HG03025 (cell line): Measurements from ENCODE around the gene CDCA7L.

ENCODE experiments used
- ATAC-seq: cut with Tn5 transposase; IDR thresholded peaks from one replicate; pipeline ENCODE4 v1.9.1; 2021; ENCODE audit warnings: mild to moderate bottlenecking, moderate library complexity; ENCODE audit not compliant: unreplicated experiment, low FRiP score

Gene CDCA7L, protein sequence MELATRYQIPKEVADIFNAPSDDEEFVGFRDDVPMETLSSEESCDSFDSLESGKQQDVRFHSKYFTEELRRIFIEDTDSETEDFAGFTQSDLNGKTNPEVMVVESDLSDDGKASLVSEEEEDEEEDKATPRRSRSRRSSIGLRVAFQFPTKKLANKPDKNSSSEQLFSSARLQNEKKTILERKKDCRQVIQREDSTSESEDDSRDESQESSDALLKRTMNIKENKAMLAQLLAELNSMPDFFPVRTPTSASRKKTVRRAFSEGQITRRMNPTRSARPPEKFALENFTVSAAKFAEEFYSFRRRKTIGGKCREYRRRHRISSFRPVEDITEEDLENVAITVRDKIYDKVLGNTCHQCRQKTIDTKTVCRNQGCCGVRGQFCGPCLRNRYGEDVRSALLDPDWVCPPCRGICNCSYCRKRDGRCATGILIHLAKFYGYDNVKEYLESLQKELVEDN

GRCh38 chr7:21945454-21946221, at the start of gene CDCA7L:
Gene CDCA7L (minus strand): TSS chr7:21945899. CDS start chr7:21945804, 95 bp downstream.
- peak; percentile 86 for ATAC-seq

GRCh38 chr7:21986096-21986495, 40.4 kb upstream of the CDCA7L start:
- no peak for ATAC-seq

DNA sequence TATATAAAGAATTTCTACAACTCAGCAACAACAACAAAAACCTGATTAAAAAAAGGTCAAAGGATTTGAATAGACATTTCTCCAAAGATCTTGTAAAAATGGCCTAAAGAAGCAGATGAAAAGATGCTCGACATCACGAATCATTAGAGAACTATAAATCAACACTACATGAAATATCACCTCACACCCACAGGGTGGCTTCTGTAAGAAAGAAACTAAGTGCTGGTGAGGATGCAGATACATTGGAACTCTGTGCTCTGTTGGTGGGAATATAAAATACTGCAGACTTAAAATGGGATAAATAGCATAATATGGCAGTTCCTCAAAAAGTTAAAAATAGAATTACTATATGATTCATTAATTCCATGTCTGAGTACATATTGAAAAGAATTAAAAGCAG, 38.3 kb upstream of the CDCA7L start:
- ATAC-seq, result no peak

GRCh38 chr7:21983056-21983455, 37.4 kb upstream of the CDCA7L start:
- no peak for ATAC-seq

DNA sequence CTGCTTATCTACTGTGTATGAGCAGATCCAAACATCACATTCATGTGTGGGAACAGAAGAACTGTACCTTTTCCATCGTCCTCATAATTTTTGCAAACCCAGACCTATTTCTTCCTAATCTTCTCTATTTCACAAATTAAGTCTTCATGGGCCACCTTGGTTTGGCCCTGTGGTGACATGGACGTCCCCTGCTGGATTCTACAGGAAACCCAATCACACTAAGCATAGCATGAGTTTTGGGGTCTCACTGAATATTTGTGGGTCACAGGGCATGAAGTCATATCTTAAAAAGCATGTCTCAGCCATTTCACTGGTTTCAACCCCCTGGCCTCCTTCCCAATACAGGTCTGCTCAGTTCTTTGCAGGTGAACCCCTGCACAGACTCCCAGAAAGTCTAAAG, 35.8 kb upstream of the CDCA7L start:
- no peak for ATAC-seq

- ATAC-seq, result no peak
Observed at GRCh38 chr7:21980926-21981500, 35.3 kb upstream of the CDCA7L start.

DNA sequence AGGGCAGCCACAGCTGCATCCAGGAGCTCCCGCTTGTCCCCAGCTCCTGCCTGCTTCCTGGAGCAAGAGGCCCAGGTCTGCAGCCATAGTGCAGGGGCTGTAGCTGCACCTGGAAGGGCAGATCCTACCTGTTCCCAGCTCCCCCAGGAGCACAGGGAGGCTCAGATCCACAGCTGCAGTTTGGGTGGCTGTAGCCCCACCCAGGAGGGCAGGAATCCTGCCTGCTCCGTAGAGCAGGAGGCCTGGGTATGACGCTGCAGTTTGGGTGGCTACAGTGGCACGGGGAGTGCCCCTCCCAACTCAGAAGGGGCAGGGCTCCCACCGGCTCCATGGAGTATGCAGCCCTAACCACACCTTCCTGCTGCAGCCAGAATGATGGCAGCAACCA, 26.7 kb upstream of the CDCA7L start:
- ATAC-seq, result no peak

DNA sequence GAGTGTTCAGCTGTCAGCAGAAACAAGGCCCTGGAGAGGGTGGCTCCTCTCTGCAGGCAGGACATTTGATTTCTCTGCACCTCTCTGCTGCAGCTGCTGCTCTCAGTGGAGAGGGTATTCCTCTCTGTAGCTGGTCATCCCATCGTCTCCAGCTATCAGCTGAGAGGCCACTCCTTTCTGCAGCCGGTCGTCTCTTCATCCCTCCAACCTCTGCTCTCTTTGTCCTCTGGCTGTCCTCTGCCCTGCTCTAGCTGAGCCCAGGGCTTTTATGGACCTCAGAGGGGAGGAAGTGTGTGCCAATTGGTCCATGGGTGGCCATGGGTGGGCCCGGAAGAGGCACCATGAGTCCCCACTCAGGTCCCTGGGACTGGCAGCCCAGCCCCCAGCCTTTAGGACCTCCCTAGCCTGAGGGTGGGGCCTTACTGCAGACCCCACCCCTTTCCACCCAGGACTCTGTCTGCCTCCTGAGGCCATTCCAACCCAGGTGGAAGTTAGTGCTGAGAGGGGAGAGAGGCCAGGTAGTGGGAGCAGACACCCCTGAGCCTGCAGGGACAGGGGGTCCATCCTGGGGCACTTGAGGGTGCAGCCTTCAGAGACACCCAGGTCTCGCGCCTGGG, 26.2 kb upstream of the CDCA7L start:
- ATAC-seq, result no peak

- no peak for ATAC-seq
Observed at GRCh38 chr7:21969822-21970221, 24.1 kb upstream of the CDCA7L start.

DNA sequence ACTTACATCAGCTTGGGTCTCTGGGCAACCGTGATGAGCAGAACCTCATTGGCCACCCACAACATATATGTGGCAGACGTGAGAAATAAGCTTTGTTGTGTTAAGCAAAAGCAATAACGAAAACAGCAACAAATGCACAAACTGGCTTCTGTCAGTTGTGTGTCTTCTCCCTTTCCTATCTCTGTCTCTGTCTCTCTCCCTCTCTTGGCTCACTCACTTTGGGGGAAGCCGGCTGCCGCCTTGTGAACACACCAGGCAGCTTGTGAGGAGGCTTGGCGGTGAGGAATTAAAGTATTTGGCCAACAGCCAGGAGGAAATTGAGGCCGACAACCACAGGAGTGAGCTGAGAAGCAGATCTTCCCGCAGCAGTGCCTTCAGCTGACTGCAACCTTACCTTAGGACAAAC, 21.9 kb upstream of the CDCA7L start:
- no peak for ATAC-seq

DNA sequence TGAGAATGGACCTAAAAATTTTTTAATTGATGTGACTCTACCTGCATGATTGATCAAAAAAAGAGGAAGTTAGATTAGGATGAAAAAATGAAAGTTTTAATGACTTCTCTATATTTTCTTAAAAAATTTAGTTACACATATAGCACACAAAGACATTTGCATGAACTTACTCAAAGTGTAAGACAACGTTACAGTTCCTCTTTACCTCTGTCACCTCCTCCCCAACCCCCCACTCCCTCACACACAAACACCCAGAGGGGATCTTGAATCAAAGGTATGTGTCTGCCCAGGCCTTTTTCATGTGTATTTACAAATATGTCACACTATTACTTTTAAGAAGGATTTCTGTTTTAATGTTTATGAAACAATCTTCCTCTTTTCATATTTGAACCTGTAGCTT, 20.6 kb upstream of the CDCA7L start:
- peak; percentile 90 for ATAC-seq

DNA sequence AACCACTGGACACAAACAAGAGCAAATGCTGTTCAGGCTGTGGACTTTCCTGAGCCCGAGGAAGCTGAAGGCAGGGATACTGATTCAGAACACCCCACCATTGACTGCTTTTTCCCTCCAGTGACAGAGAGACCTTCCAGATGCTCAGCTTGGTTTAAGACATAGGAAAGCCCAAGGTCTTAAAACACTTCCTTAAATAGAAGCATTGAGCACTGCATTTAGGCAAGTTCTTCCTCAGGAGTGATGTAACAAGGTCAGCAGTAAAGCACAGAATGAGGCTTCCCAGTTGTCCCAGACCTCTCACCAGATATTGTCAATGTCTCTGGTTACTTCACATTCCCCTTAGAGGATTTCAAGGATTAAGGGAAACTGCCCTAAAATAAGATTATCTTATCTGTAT, 19.6 kb upstream of the CDCA7L start:
- no peak for ATAC-seq

DNA sequence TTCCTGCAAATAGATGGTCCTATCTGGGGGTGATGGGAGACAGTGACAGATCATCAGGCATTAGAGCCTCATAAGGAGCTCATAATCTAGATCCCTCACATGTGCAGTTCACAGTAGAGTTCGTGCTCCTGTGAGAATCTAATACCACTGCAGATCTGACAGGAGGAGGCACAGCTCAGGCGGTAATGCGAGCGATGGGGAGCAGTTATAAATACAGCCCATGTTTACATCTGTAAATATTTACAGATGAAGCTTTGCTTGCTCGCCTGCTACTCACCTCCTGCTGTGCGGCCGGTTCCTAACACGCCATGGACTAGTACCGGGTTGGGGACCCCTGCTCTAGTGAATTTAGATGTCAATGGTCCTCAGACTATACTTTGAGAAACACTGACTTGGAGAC, 17.0 kb upstream of the CDCA7L start:
- no peak for ATAC-seq

- no peak for ATAC-seq
Observed at GRCh38 chr7:21960922-21961321, 15.2 kb upstream of the CDCA7L start.

GRCh38 chr7:21959387-21959776, 13.7 kb upstream of the CDCA7L start:
- ATAC-seq, result no peak

- ATAC-seq, result no peak
Observed at GRCh38 chr7:21953781-21954180, 8.1 kb upstream of the CDCA7L start.

- no peak for ATAC-seq
Observed at GRCh38 chr7:21948887-21949540, 3.3 kb upstream of the CDCA7L start.

- ATAC-seq, result no peak
Observed at GRCh38 chr7:21948364-21948763, 2.7 kb upstream of the CDCA7L start.

DNA sequence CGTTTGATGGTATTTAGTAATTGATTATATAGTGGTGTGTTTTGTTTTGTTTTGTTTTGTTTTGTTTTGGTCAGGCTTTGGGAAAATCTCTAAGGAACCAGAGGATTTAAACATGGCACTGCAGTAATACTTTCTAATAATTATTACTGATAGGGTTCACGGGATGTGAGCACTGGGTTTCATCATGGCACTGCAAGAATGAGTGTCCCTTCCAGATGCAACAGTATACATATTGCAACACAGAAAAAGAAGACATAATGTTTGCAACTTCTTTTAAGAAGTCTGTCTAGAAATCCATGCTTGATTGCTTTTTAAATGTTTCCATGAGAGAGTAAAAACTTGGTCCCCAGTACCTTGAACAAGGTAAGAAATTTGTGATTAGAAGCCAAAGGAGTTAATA, 2.2 kb upstream of the CDCA7L start:
- ATAC-seq, result no peak

DNA sequence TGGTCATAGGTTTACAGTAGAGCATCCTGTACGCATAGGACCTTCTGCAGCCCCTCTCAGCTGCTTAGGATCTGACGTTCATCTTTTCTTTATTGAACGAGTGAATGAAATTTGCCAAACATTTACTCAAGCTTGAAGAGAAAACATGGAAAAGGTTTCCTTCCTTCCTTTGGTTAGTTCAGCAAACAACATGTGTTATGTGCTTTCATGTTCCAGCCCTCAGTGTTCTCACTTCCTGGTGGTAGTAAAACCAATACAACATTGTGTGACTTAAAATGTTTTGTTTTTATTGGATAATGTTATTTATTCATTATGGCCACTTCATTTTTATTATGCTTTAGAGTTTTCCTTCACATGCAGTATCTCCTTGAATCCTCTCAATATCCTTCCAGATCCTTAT, 1.4 kb upstream of the CDCA7L start:
- no peak for ATAC-seq
